Prostate gland (tissue), 2 donors: ENCODE measurements around the gene ST6GALNAC4. TPM values are rescaled to one million over a fixed set of nuclear protein-coding genes. Genes with fewer than 3 reads are reported as not detected.

Experiments used
- DNase-seq: peaks from one replicate; pipeline ENCODE4 v3.0.0-alpha.2; 2019; ENCODE audit warnings: low spot score
- H3K27ac ChIP-seq, 2 donors: fragments of 200-600 bp; sonication (generic); 2 replicates each; pipeline ENCODE4 v1.5.1; 2017 to 2019
- H3K27me3 ChIP-seq: fragments of 200-600 bp; sonication (generic); replicated peaks from 2 replicates; pipeline ENCODE4 v1.5.1; 2019; ENCODE audit not compliant: insufficient read depth
- H3K36me3 ChIP-seq, 2 donors: fragments of 200-600 bp; sonication (generic); 1 replicate in 1 of 2; 2 replicates in 1 of 2; pipeline versions ENCODE4 v1.5.1 to v1.8.1; 2017 to 2019
- H3K4me1 ChIP-seq: fragments of 200-600 bp; sonication (generic); replicated peaks from 2 replicates; pipeline ENCODE4 v1.5.1; 2019
- H3K4me3 ChIP-seq, 2 donors: fragments of 200-600 bp; sonication (generic); 2 replicates each; pipeline ENCODE4 v1.5.1; 2017 to 2019
- H3K9me3 ChIP-seq: fragments of 200-600 bp; sonication (generic); 2 replicates; pipeline ENCODE4 v1.5.1; 2017
- POLR2A ChIP-seq: fragments of 450-650 bp; IDR thresholded peaks from one replicate; pipeline ENCODE4 v1.6.1; 2016; ENCODE audit warnings: antibody characterized with exemption, mild to moderate bottlenecking
- POLR2AphosphoS5 ChIP-seq: sonication (generic); formaldehyde crosslinking; IDR thresholded peaks from one replicate; pipeline ENCODE4 v1.6.1; 2017; ENCODE audit warnings: antibody characterized with exemption
- WGBS: methylation state at CpG from one replicate; pipeline ENCODE4 v1.1.5; 2018; 5-methylcytosine and 5-hydroxymethylcytosine counted together
- intact Hi-C: fragments of 100-400 bp; cut with DNase I; formaldehyde crosslinking; loops from one replicate; pipeline ENCODE4 v1.14.2; 2022
- total RNA-seq, 2 donors: library from RNA; depleted of rRNA; stranded (reverse); fragments of >200 nt; gene quantifications; one replicate each; pipeline ENCODE4 v1.1.0, GENCODE V29; 2016
- TF ChIP-seq, protein P1 (sequence below), 4 experiments: fragments of 200-600 bp in 2 of 4; fragments of 450-650 bp in 2 of 4; sonication (generic) in 2 of 4; IDR thresholded peaks; 1 replicate in 3 of 4; 2 replicates in 1 of 4; pipeline ENCODE4 v1.5.1; 2016 to 2019; ENCODE audit warnings: antibody characterized with exemption in 4 of 4, mild to moderate bottlenecking in 2 of 4, moderate library complexity in 2 of 4

Gene ST6GALNAC4
- total RNA-seq, 2 donors from 2014 or later = 21.8 to 47.0 TPM

DNA sequence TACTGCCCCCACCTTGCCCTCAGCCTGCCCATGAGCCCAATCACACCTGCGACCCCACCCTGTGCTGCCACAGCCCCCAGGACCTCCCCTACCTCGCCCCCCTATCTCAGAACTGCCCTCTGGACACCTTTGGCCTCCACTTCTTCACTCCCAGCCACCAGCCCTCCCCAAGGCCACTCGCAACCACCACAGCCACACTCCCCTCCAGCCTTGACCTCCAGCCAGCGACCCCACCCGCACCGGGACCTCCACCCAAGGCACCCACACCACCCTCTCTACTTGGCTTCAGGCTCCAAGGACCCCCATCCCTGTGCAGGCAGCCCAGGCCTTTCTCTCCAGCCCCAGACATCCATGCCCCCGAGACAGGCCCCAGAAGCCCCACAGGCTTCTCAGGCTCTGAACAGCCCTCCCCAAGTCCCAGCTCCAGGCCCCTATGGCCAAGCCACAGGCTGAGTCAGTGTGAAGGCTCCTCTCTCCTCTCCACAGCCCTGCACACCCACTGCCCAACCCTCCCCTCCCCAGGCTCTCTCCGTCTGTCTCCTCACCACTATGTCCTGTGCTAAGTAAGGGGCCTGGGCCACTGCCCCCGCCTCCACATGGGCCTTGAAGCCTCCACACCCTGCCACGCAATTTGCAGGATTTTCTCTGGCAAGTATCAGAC, 41.4 kb downstream of the ST6GALNAC4 start:
- Histone ChIP-seq H3K27ac (no peak overlapping the region), H3K36me3 (no peaks in the 10 kb centered on the region), H3K27me3 (no peaks in the 10 kb centered on the region), H3K4me1 (peaks cover 8% of the 10 kb centered on the region), H3K4me3 (no peak overlapping the region), H3K9me3 (no peaks in the 10 kb centered on the region)
- WGBS = 83% methylated on average over 10 of the region's 10 CpGs
- DNase-seq = no peak
- intact Hi-C loops = loop anchor here (5.0 kb wide), 1 partner anchor 138 kb away; the partner anchor contains the start of gene TOR2A
- no peak for TF ChIP-seq POLR2A
- TF ChIP-seq, protein P1, sequence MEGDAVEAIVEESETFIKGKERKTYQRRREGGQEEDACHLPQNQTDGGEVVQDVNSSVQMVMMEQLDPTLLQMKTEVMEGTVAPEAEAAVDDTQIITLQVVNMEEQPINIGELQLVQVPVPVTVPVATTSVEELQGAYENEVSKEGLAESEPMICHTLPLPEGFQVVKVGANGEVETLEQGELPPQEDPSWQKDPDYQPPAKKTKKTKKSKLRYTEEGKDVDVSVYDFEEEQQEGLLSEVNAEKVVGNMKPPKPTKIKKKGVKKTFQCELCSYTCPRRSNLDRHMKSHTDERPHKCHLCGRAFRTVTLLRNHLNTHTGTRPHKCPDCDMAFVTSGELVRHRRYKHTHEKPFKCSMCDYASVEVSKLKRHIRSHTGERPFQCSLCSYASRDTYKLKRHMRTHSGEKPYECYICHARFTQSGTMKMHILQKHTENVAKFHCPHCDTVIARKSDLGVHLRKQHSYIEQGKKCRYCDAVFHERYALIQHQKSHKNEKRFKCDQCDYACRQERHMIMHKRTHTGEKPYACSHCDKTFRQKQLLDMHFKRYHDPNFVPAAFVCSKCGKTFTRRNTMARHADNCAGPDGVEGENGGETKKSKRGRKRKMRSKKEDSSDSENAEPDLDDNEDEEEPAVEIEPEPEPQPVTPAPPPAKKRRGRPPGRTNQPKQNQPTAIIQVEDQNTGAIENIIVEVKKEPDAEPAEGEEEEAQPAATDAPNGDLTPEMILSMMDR (IDR thresholded peaks at IDR 0.05) = no peak
- TF ChIP-seq POLR2AphosphoS5 = no peak

DNA sequence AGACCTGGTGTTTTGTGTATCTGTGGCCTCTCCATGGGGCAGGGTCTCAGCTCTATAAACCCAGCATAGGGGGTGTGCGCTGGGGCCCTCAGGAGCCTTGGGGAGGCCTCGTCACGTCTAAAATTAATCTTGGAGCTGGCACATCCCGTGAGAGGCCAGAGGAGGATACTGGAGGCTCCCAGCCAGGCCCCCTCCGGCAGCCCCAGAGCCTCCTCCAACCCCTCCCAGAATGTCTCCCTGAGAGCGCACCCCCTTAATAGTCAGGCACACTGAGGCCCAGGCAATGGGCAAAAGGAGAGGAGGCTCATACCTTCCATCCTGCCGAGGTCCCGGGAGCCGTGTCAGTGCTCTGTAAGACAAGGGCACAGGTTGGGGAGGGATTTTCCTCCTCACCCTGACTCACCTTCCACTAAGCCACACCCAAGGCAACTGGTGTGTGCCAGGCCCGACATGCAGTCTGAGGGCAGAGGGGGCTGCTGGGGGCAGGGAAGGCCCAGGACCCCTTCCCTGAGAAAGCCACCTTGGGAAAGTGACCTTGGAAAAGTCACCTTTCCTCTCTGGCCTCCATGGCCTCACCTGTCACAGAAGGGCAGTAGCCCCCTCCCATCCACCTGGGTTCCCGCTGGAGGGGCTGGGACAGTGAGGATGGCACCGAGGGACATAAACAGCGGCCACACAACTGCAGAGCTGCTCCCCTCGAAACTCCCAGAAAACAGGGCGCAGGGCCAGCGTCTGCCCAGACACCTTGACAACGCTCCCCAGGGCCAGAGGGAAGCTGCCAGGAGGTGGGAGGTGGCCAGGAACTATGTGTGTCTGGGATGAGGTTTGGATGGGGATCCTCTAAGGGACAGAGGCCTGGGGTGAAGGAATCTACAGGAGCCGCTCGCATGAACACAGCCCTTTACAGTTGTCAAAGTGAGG, 42.3 kb downstream of the ST6GALNAC4 start:
- Histone ChIP-seq H3K27me3 (no peaks in the 10 kb centered on the region), H3K27ac (no peak overlapping the region), H3K36me3 (no peaks in the 10 kb centered on the region), H3K9me3 (no peaks in the 10 kb centered on the region), H3K4me1 (peaks cover 8% of the 10 kb centered on the region), H3K4me3 (no peak overlapping the region)
- no peak for TF ChIP-seq POLR2A
- TF ChIP-seq POLR2AphosphoS5 = no peak
- TF ChIP-seq, protein P1 (IDR thresholded peaks at IDR 0.05) = no peak
- intact Hi-C loops = loop anchor here (5.0 kb wide), 3 partner anchors 38 to 282 kb away; partner anchors contain the start of gene TOR2A
- DNase-seq = no peak
- 67% methylated on average over 19 of the region's 19 CpGs for WGBS

DNA sequence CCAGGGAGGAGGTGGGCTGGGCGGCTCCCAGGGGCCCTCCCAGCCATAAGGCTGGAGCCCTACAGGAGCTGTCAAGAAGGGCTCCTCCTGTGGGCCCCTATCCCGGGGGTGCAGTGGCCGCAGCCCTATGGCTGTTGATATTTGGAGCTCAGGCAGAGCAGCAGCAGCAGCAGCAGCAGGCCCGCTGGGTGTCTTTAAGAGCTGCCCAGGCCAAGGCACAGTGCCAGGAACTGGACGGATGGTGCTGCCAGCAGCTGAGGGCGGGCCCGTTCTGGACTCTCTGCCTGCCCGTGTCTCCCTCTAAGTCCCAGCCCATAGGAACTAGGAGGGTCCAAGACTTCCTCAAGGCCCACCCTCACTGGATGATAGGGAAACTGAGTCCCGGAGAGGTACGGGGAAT, 43.0 kb downstream of the ST6GALNAC4 start:
- H3K9me3 ChIP-seq = no peaks in the 10 kb centered on the region
- H3K4me3 ChIP-seq = no peak overlapping the region
- H3K4me1 ChIP-seq = peaks cover 8% of the 10 kb centered on the region
- H3K27ac ChIP-seq = no peak overlapping the region
- no peaks in the 10 kb centered on the region for H3K27me3 ChIP-seq
- peak; percentile 76 for DNase-seq
- TF ChIP-seq, protein P1 (IDR thresholded peaks at IDR 0.05) = no peak
- TF ChIP-seq POLR2AphosphoS5 = peak; percentile 45
- TF ChIP-seq POLR2A = no peak
- no peaks in the 10 kb centered on the region for H3K36me3 ChIP-seq
- WGBS = 39% methylated on average over 10 of the region's 10 CpGs
- intact Hi-C loops = loop anchor here (5.0 kb wide), 2 partner anchors 38 to 282 kb away; no protein-coding TSS in a partner anchor

DNA sequence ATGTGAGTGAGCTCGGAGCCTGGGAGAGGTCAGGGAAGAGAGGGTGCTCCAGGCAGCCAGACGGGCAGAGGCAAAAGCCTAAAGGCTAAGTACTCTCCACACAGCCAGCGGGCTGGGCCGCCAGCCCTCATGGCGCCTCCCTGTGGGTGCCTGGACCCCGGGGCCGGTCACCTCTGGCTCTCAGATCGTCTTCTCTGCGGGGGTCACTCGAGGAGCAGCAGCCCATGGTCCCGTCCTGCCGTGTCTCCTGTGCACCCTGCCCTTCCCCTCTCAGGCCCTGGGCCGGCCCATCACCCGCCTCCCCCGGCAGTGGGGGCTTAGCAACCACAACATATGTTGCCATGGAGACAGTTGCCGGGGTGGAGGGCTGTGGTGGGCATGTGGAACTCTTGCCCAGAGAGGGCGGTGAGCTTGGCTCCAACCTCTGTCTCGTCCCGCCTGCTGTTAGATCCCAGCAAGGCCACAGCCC, 43.6 kb downstream of the ST6GALNAC4 start:
- Histone ChIP-seq H3K4me1 (peaks cover 8% of the 10 kb centered on the region), H3K27me3 (no peaks in the 10 kb centered on the region), H3K27ac (no peak overlapping the region), H3K36me3 (no peaks in the 10 kb centered on the region), H3K9me3 (no peaks in the 10 kb centered on the region), H3K4me3 (no peak overlapping the region)
- WGBS = 82% methylated on average over 11 of the region's 19 CpGs
- TF ChIP-seq POLR2AphosphoS5 = no peak
- TF ChIP-seq, protein P1 (IDR thresholded peaks at IDR 0.05) = no peak
- TF ChIP-seq POLR2A = no peak
- DNase-seq = no peak
- intact Hi-C loops = loop anchor here (5.0 kb wide), 2 partner anchors 39 to 281 kb away; no protein-coding TSS in a partner anchor
